ENCODE results near the gene LRRC14B.

Gene LRRC14B

DNA sequence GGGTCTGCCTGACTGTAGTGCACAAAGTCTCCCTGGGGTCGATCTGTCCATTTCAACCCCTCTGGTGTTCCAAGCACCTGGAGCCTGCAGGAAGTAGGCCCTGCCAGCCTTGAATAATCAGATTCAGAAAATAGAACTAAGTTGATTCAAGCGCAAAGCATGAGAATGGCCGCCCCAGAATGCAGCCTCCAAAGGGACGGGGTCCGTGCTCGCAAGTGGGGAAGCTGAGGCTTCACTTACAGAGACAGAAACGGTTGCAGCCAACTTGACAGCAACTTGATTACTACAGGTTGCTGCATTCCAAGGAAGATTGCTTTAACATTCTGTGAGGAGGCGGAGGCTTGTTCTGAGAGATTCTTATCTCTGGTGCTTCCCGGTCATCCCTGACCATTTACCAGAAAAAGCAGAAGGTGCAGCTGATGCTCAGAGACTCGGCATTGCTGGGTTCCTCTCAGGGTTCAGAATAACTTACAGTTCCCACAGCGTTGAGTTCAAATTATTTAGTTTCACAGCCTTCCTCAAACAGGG lies 14.9 kb upstream of the LRRC14B start (continued):
- TF ChIP-seq, protein P1, sequence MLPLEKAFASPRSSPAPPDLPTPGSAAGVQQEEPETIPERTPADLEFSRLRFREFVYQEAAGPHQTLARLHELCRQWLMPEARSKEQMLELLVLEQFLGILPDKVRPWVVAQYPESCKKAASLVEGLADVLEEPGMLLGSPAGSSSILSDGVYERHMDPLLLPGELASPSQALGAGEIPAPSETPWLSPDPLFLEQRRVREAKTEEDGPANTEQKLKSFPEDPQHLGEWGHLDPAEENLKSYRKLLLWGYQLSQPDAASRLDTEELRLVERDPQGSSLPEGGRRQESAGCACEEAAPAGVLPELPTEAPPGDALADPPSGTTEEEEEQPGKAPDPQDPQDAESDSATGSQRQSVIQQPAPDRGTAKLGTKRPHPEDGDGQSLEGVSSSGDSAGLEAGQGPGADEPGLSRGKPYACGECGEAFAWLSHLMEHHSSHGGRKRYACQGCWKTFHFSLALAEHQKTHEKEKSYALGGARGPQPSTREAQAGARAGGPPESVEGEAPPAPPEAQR (tag by site-specific recombination; IDR thresholded peaks at IDR 0.05) = no peak
- TF ChIP-seq, protein P2, sequence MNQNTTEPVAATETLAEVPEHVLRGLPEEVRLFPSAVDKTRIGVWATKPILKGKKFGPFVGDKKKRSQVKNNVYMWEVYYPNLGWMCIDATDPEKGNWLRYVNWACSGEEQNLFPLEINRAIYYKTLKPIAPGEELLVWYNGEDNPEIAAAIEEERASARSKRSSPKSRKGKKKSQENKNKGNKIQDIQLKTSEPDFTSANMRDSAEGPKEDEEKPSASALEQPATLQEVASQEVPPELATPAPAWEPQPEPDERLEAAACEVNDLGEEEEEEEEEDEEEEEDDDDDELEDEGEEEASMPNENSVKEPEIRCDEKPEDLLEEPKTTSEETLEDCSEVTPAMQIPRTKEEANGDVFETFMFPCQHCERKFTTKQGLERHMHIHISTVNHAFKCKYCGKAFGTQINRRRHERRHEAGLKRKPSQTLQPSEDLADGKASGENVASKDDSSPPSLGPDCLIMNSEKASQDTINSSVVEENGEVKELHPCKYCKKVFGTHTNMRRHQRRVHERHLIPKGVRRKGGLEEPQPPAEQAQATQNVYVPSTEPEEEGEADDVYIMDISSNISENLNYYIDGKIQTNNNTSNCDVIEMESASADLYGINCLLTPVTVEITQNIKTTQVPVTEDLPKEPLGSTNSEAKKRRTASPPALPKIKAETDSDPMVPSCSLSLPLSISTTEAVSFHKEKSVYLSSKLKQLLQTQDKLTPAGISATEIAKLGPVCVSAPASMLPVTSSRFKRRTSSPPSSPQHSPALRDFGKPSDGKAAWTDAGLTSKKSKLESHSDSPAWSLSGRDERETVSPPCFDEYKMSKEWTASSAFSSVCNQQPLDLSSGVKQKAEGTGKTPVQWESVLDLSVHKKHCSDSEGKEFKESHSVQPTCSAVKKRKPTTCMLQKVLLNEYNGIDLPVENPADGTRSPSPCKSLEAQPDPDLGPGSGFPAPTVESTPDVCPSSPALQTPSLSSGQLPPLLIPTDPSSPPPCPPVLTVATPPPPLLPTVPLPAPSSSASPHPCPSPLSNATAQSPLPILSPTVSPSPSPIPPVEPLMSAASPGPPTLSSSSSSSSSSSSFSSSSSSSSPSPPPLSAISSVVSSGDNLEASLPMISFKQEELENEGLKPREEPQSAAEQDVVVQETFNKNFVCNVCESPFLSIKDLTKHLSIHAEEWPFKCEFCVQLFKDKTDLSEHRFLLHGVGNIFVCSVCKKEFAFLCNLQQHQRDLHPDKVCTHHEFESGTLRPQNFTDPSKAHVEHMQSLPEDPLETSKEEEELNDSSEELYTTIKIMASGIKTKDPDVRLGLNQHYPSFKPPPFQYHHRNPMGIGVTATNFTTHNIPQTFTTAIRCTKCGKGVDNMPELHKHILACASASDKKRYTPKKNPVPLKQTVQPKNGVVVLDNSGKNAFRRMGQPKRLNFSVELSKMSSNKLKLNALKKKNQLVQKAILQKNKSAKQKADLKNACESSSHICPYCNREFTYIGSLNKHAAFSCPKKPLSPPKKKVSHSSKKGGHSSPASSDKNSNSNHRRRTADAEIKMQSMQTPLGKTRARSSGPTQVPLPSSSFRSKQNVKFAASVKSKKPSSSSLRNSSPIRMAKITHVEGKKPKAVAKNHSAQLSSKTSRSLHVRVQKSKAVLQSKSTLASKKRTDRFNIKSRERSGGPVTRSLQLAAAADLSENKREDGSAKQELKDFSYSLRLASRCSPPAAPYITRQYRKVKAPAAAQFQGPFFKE (tag by site-specific recombination; IDR thresholded peaks at IDR 0.05; ENCODE audit: borderline replicate concordance) = no peak
- TF ChIP-seq ZNF776 (tag by site-specific recombination; IDR thresholded peaks at IDR 0.05; ENCODE audit: borderline replicate concordance) = no peak
- TF ChIP-seq REPIN1 (tag by site-specific recombination; IDR thresholded peaks at IDR 0.05; ENCODE audit: low read depth) = no peak
- no peak for TF ChIP-seq ZNF146 (tag by site-specific recombination; IDR thresholded peaks at IDR 0.05)

DNA sequence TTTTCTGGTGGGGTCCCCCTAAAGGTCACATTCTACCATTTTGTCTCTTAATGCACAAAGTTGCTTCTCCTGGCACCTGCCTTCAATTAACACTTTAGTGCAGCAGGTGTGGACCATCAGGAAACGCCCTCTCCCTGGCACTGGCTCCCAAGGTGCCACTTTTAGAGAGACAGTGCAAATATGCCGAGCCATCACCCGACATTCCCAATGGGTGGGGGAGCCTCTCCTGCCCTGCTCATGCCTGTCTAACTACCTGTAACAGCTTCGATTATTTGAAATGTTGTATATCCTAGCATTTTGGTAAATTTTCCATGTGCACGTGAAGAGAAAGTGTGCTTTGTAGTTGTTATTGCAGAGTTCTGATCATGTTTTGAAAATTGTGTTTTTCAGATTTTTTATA lies 13.2 kb upstream of the LRRC14B start:
- no peak overlapping the region for H3K27ac ChIP-seq (ENCODE audit: extremely low read depth, low read depth, low read length)
- H3K4me1 ChIP-seq (ENCODE audit: control insufficient read depth, insufficient read depth, low read length) = peaks cover 5% of the 10 kb centered on the region
- H3K9me3 ChIP-seq (ENCODE audit: control insufficient read depth, insufficient read depth, low read depth, low read length) = no peaks in the 10 kb centered on the region
- no peaks in the 10 kb centered on the region for H3K36me3 ChIP-seq (ENCODE audit: control insufficient read depth in 2 of 2, insufficient read depth in 1 of 2, low read length in 2 of 2)
- CTCF ChIA-PET = interaction anchor here (1.7 kb wide), 1 partner anchor 10 kb away, joined by 5 read pairs; no protein-coding TSS in a partner anchor
- POLR2A ChIA-PET = no interaction called here
- no peak overlapping the region for H3K4me3 ChIP-seq (ENCODE audit: low read depth, low read length)
- TF ChIP-seq, protein P3, sequence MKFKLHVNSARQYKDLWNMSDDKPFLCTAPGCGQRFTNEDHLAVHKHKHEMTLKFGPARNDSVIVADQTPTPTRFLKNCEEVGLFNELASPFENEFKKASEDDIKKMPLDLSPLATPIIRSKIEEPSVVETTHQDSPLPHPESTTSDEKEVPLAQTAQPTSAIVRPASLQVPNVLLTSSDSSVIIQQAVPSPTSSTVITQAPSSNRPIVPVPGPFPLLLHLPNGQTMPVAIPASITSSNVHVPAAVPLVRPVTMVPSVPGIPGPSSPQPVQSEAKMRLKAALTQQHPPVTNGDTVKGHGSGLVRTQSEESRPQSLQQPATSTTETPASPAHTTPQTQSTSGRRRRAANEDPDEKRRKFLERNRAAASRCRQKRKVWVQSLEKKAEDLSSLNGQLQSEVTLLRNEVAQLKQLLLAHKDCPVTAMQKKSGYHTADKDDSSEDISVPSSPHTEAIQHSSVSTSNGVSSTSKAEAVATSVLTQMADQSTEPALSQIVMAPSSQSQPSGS (tag by site-specific recombination; IDR thresholded peaks at IDR 0.05; ENCODE audit: low read depth) = no peak
- TF ChIP-seq, protein P4, sequence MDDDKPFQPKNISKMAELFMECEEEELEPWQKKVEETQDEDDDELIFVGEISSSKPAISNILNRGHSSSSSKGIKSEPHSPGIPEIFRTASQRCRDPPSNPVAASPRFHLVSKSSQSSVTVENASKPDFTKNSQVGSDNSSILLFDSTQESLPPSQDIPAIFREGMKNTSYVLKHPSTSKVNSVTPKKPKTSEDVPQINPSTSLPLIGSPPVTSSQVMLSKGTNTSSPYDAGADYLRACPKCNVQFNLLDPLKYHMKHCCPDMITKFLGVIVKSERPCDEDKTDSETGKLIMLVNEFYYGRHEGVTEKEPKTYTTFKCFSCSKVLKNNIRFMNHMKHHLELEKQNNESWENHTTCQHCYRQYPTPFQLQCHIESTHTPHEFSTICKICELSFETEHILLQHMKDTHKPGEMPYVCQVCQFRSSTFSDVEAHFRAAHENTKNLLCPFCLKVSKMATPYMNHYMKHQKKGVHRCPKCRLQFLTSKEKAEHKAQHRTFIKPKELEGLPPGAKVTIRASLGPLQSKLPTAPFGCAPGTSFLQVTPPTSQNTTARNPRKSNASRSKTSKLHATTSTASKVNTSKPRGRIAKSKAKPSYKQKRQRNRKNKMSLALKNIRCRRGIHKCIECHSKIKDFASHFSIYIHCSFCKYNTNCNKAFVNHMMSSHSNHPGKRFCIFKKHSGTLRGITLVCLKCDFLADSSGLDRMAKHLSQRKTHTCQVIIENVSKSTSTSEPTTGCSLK (tag by site-specific recombination; IDR thresholded peaks at IDR 0.05) = no peak

DNA sequence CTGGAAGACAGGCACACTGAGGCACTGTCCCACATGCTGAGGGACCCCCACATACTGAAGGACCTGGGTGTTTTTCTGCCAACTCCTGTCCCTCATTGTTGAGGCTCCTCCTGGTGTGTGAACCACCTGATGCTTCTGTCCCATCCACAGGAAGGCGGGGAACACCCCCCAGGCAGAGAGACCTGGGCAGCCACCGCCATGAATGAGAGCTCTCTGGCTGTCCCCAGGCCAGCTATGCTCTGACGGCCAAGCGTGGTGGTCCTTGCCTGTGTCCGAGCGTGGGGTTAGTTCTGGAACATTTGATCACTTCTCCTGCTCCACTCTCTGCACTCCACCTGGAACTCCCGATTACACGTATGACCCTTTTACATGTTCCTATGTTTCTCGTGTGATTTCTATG lies 11.9 kb upstream of the LRRC14B start:
- CTCF ChIA-PET = interaction anchor here (1.7 kb wide), 1 partner anchor 9 kb away, joined by 5 read pairs; no protein-coding TSS in a partner anchor
- POLR2A ChIA-PET = interaction anchor here (0.5 to 1.1 kb wide), 2 partner anchors 11 to 41 kb away, joined by 3 to 6 read pairs; no protein-coding TSS in a partner anchor
- no peaks in the 10 kb centered on the region for H3K9me3 ChIP-seq (ENCODE audit: control insufficient read depth, insufficient read depth, low read depth, low read length)

More for the DNA sequence above, 11.9 kb upstream of the LRRC14B start:
- Histone ChIP-seq H3K4me3 (ENCODE audit: low read depth, low read length) (no peak overlapping the region), H3K36me3 (ENCODE audit: control insufficient read depth in 2 of 2, insufficient read depth in 1 of 2, low read length in 2 of 2) (no peaks in the 10 kb centered on the region), H3K4me1 (ENCODE audit: control insufficient read depth, insufficient read depth, low read length) (peaks cover 5% of the 10 kb centered on the region), H3K27ac (ENCODE audit: extremely low read depth, low read depth, low read length) (no peak overlapping the region)
- TF ChIP-seq ZNF521 (tag by site-specific recombination; IDR thresholded peaks at IDR 0.05) = no peak
- TF ChIP-seq SCRT2 (tag by site-specific recombination; IDR thresholded peaks at IDR 0.05) = peak; percentile 48; the same call in 1 of the 2 replicates
